Tibial nerve (tissue), 4 donors: ENCODE data around the gene SLCO3A1.

ENCODE experiments used
- CTCF ChIP-seq, 5 experiments: fragments of 200-600 bp in 3 of 5; fragments of 450-650 bp in 2 of 5; sonication (generic) in 3 of 5; IDR thresholded peaks; one replicate each; pipeline ENCODE4 v1.5.1; 2016 to 2019; ENCODE audit warnings: antibody characterized with exemption in 5 of 5, mild to moderate bottlenecking in 3 of 5, moderate library complexity in 2 of 5
- EP300 ChIP-seq, 2 donors: sonication (generic); formaldehyde crosslinking; IDR thresholded peaks; one replicate each; pipeline ENCODE4 v1.6.1; 2017; ENCODE audit warnings: antibody characterized with exemption in 2 of 2, mild to moderate bottlenecking in 1 of 2
- POLR2A ChIP-seq, 2 donors: fragments of 450-650 bp; IDR thresholded peaks; one replicate each; pipeline ENCODE4 v1.6.1; 2017; ENCODE audit warnings: antibody characterized with exemption in 2 of 2, mild to moderate bottlenecking in 2 of 2, moderate library complexity in 2 of 2

- no peak for TF ChIP-seq CTCF (IDR thresholded peaks at IDR 0.05)
- TF ChIP-seq EP300 (IDR thresholded peaks at IDR 0.05) = no peak
- no peak for TF ChIP-seq POLR2A (IDR thresholded peaks at IDR 0.05)
Measured at GRCh38 chr15:91924183-91924582, 70.7 kb downstream of the SLCO3A1 start.
